Heart left ventricle (tissue), 16 donors: ENCODE results near the gene PYGB. TPM values are rescaled to one million over a fixed set of nuclear protein-coding genes. Genes with fewer than 3 reads are reported as not detected.
A peak's percentile ranks its signal among the peaks of the same experiment; 100 is the strongest.

Source experiments
- ATAC-seq, 4 donors: fragments of 200-7000 bp; cut with Tn5 transposase; one replicate each; pipeline ENCODE4 v1.9.1; 2020 to 2022; ENCODE audit warnings: moderate library complexity in 4 of 4, mild to moderate bottlenecking in 3 of 4, moderate number of reproducible peaks in 1 of 4
- DNase-seq, 5 donors: peaks; one replicate each; pipeline ENCODE4 v3.0.0-alpha.2; 2020
- H3K27ac ChIP-seq, 12 donors: fragments of 200-600 bp; sonication (generic) in 4 of 12; one replicate each; pipeline versions ENCODE4 v1.5.0 to v1.8.0; 2016 to 2022; ENCODE audit warnings: mild to moderate bottlenecking in 2 of 12
- H3K27me3 ChIP-seq, 9 donors: fragments of 200-600 bp; sonication (generic) in 2 of 9; one replicate each; pipeline versions ENCODE4 v1.5.1 to v1.8.0; 2016 to 2022; ENCODE audit warnings: mild to moderate bottlenecking in 3 of 9
- H3K36me3 ChIP-seq, 9 donors: fragments of 200-600 bp; sonication (generic) in 2 of 9; one replicate each; pipeline versions ENCODE4 v1.5.0 to v1.8.0; 2018 to 2022; ENCODE audit warnings: mild to moderate bottlenecking in 2 of 9
- H3K4me1 ChIP-seq, 12 donors: fragments of 200-600 bp; sonication (generic) in 4 of 12; one replicate each; pipeline versions ENCODE4 v1.5.0 to v1.8.0; 2016 to 2022; ENCODE audit warnings: mild to moderate bottlenecking in 3 of 12
- H3K4me3 ChIP-seq, 12 donors: fragments of 200-600 bp; sonication (generic) in 4 of 12; one replicate each; pipeline versions ENCODE4 v1.5.0 to v1.8.0; 2017 to 2022; ENCODE audit warnings: mild to moderate bottlenecking in 9 of 12, moderate library complexity in 4 of 12
- H3K9me3 ChIP-seq, 12 donors: fragments of 200-600 bp; sonication (generic) in 4 of 12; one replicate each; pipeline versions ENCODE4 v1.5.0 to v1.8.0; 2016 to 2022; ENCODE audit warnings: mild to moderate bottlenecking in 1 of 12
- CTCF ChIP-seq, 12 donors: fragments of 200-600 bp; sonication (generic) in 4 of 12; IDR thresholded peaks; one replicate each; pipeline versions ENCODE4 v1.5.0 to v1.8.0; 2018 to 2022; ENCODE audit warnings: antibody characterized with exemption in 12 of 12, mild to moderate bottlenecking in 5 of 12
- POLR2A ChIP-seq, 2 donors: fragments of 450-650 bp; IDR thresholded peaks; one replicate each; pipeline ENCODE4 v1.6.1; 2017; ENCODE audit warnings: antibody characterized with exemption in 2 of 2, mild to moderate bottlenecking in 2 of 2, moderate library complexity in 2 of 2
- WGBS, 4 donors: extraction: QIAGEN DNeasy Blood & Tissue Kit in 2 of 4; methylation state at CpG; one replicate each; pipeline versions ENCODE4 v1.1.5 to v1.1.7; 2013 to 2018; 5-methylcytosine and 5-hydroxymethylcytosine counted together
- intact Hi-C, 10 donors: fragments of 100-400 bp; cut with DNase I; formaldehyde crosslinking; loops; one replicate each; pipeline versions ENCODE4 v1.11.1 to v1.14.2; 2022
- polyA plus RNA-seq, 2 donors: library from polyadenylated mRNA; stranded (reverse); fragments of 200-250 nt; gene quantifications; one replicate each; pipeline ENCODE4 v1.2.3, GENCODE V29; 2013
- total RNA-seq, 9 donors: library from RNA; depleted of rRNA in 2 of 9; stranded (reverse); fragments of >200 nt in 2 of 9; fragmentation: NEBNext Ultra II Directional in 3 of 9; extraction: Animal tissue kit (Norgen Biotek cat#: 25700) in 3 of 9; gene quantifications; one replicate each; pipeline versions ENCODE4 v1.1.0 to v1.2.4, GENCODE V29; 2016 to 2023
- donor health status: ischemic (EF 13 %, LVEDD 7.1; RV severe dilation, severe dysfunction).
- donor health status: healthy with polysubstance abuse.
- donor health status: DM: no; HTN: yes; CAD: no.
- donor health status: DM: no; HTN: no; CAD: no.
- donor health status: ischemic (EF 25% LVEDD 6.9; RV normal size, moderate dysfunction).
- donor health status: ischemic (EF 25% LVEDD 5.7; RV mildly dilated, moderate dysfunction).
- donor health status: healthy.
- donor health status: DM: yes; HTN: yes; CAD: no.
- donor health status: ischemic (EF 35%, LVEDD 5.7; RV mildly dilated, moderate dysfunction).
- donor health status: nonischemic (EF 11% LVEDD 7.7; RV severe dilation, severe dysfunction).
- donor health status: DM: yes; HTN: yes; CAD: no.
- donor health status: PGD.
- donor health status: ischemic (EF 29% LVEDD 5.4; RV normal size, mild dysfunction).
- donor health status: nonischemic (EF 23%, LVEDD 6.1; RV moderate dilation, normal function).

PYGB gene
- total and polyA plus RNA-seq, 11 donors, result 144 to 450 (median 232) TPM

GRCh38 chr20:25203089-25203488, 44.8 kb upstream of the PYGB start:
- Histone ChIP-seq H3K4me1 (peaks cover 0 to 71% (median 48%) of the 10 kb centered on the region in 12 donors), H3K27me3 (no peaks in the 10 kb centered on the region), H3K4me3 (no peak overlapping the region), H3K27ac (peak overlapping the region in 3 of 12 donors; percentile 25 to 78 (median 47)), H3K9me3 (peaks cover 0 to 8% (median 0%) of the 10 kb centered on the region in 12 donors), H3K36me3 (peaks cover 0 to 7% (median 0%) of the 10 kb centered on the region in 9 donors)
- ATAC-seq (no peak), DNase-seq (no peak)
- TF ChIP-seq CTCF (IDR thresholded peaks at IDR 0.05) (no peak), POLR2A (IDR thresholded peaks at IDR 0.05) (no peak)
- 40 to 91% (median 62%) methylated on average over 2 of the region's 2 CpGs for WGBS, 4 donors
- intact Hi-C loops, result no loop called here

DNA sequence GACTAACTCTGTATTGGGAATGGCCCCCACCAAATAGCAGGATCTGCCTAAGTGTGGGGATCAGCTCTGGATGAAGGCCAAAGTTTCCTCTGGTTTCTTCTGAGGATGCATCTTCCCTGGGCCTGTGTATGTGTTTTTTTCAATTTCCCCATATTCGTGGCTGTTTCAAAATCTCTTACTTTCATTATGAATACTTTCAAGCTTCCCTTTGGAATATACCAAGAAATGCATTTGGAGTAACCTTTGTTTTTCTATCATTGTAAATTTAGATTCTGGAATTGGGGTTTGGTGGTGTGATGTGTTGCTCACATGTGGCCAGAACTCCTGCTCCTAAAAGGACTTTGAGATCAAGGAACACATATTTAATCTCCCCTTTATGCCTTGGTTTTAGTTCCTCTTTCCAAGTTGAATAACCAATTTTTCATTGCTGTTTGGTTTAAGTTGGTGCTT, 44.0 kb upstream of the PYGB start:
- no peaks in the 10 kb centered on the region for H3K27me3 ChIP-seq
- H3K4me3 ChIP-seq, result no peak overlapping the region
- peak overlapping the region in 7 of 12 donors; percentile 17 to 78 (median 64) for H3K27ac ChIP-seq
- no peak for ATAC-seq
- H3K9me3 ChIP-seq, result peaks cover 0 to 8% (median 0%) of the 10 kb centered on the region in 12 donors
- H3K36me3 ChIP-seq, result peaks cover 0 to 7% (median 0%) of the 10 kb centered on the region in 9 donors
- WGBS, 4 donors, result 29 to 67% (median 37%) methylated on average over 1 of the region's 1 CpG
- H3K4me1 ChIP-seq, result peaks cover 0 to 67% (median 42%) of the 10 kb centered on the region in 12 donors
- intact Hi-C loops, result no loop called here
- no peak for DNase-seq
- TF ChIP-seq CTCF (IDR thresholded peaks at IDR 0.05) (no peak), POLR2A (IDR thresholded peaks at IDR 0.05) (no peak)

DNA sequence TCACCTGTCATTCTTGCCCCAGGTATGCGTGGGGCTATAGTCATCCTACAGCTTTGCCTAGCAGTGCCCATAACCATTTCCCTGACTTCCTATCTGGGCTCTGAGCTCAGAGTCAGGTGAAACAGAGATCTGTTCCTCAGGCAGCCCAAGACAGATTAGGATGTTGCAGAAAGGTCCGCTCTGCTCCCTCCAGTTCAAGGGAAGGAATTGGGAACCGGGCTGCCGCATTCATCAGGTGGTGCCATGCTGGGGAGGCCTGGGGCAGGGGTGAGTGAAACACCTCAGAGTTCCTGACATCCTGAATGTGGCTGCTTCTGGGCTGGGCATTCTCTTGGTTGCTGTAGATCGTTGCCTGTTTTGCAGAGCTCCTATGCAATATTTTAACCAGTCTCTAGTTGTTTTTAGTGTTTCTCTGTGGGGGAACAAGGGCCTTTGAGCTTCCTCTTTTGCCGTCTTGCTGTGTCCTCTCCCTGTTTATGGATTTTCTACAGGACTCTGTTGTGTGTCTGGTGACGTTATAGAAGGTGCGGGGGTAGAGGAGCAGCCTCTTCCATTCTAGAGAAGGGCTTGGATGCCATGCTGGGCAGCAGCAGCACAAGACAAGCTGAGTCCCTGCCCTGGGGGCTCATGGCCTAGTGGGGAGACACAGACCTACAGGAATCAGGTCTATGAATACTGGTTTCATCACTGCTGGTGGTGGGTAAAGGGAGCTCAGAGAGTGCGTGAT, 43.2 kb upstream of the PYGB start:
- peaks cover 0 to 10% (median 3%) of the 10 kb centered on the region in 9 donors for H3K36me3 ChIP-seq
- 82 to 87% (median 83%) methylated on average over 9 of the region's 9 CpGs for WGBS, 4 donors
- DNase-seq, result no peak
- H3K27ac ChIP-seq, result peak overlapping the region in 10 of 12 donors; percentile 26 to 78 (median 62)
- TF ChIP-seq CTCF (IDR thresholded peaks at IDR 0.05) (no peak), POLR2A (IDR thresholded peaks at IDR 0.05) (no peak)
- ATAC-seq, result peak; percentile 9 to 27 (median 19)
- H3K9me3 ChIP-seq, result peaks cover 0 to 8% (median 0%) of the 10 kb centered on the region in 12 donors
- H3K27me3 ChIP-seq, result no peaks in the 10 kb centered on the region
- no peak overlapping the region for H3K4me3 ChIP-seq
- intact Hi-C loops, result no loop called here
- peaks cover 0 to 59% (median 34%) of the 10 kb centered on the region in 12 donors for H3K4me1 ChIP-seq

DNA sequence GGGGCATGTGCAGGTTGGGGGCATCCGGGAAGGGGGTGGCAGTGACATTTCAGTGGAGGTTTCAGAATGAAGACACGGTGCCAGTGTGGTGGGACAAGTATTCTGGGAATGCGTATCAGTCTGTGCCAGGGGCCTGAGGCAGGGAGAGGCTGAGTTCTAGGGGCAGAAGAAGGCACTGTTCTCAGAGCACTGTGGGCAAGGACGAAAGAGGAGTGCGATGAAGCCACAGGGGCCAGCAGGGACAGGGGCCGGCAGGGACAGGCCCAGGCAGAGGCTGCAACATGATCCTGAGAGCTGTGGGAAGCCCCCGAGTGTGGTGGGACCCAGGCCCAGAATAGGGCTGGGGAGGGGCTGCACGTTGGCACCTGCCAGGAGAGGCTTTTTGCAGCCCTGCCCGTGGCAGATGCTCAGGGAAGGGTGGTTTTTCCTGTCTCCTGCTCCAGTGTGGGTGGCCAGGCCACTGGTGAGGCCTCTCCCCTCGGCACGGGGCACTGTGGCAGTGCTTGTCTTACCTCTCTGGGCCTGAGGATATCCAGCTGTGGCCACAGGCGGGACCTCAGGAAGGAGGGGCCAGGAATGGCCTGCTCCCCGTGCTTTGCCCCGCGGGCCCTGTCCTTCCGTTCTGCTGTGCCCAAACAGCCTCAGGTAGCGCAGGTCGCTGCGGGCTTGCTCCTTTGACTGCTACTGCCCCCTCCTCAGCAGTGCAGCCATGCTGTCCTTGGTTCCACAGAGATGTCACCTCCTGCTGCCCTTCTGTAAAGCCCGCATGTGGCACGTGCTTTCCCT, 42.4 kb upstream of the PYGB start:
- Histone ChIP-seq H3K27me3 (no peaks in the 10 kb centered on the region), H3K4me1 (peaks cover 0 to 52% (median 28%) of the 10 kb centered on the region in 12 donors), H3K36me3 (peaks cover 0 to 17% (median 8%) of the 10 kb centered on the region in 9 donors), H3K9me3 (peaks cover 0 to 8% (median 0%) of the 10 kb centered on the region in 12 donors), H3K4me3 (no peak overlapping the region), H3K27ac (peak overlapping the region in 11 of 12 donors; percentile 13 to 78 (median 59))
- intact Hi-C loops, result no loop called here
- whole genome bisulfite sequencing, 4 donors, result 67 to 76% (median 70%) methylated on average over 15 to 21 of the region's 21 CpGs
- DNase-seq (peak in 1 of 5 donors; percentile 32), ATAC-seq (peak; percentile 34 to 58 (median 53))
- TF ChIP-seq CTCF (IDR thresholded peaks at IDR 0.05) (no peak), POLR2A (IDR thresholded peaks at IDR 0.05) (no peak)
